Frontal cortex (tissue), 4 donors: ENCODE measurements around the gene AKAP8L. TPM values are rescaled to one million over a fixed set of nuclear protein-coding genes. Genes with fewer than 3 reads are reported as not detected.

ENCODE experiments used
- DNase-seq, 2 donors: peaks; one replicate each; pipeline ENCODE4 v3.0.0; 2012; ENCODE audit warnings: low spot score in 2 of 2
- FAIRE-seq: peaks from 2 replicates; lab custom pipeline; 2012; peaks lifted over from hg19 to GRCh38; lab: Jason Lieb, UNC
- total RNA-seq: library from RNA; depleted of rRNA; stranded (reverse); fragments of >200 nt; gene quantifications from one replicate; pipeline ENCODE4 v1.2.3, GENCODE V29; 2014
- donor health status: control.
- donor health status: control.
- donor health status: control.

AKAP8L gene
- total RNA-seq, 1 donor from 2014 or later = 65.2 TPM

DNA sequence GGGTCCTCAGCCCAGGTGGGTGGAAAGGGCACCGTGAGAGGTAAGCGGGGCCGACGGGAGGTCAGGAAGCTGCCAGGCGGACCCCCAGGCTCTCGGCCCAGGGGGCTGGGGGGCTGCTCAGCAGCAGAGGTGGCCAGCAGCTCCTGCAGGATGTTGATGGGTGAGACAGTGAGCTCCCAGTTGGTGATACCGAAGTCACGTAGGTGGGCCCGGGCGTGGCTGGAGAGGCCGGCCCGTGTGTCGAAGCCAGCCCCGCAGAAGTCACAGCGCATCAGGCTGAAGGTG lies 18.0 kb upstream of the AKAP8L start:
- no peak for DNase-seq
- no peak for FAIRE-seq

DNA sequence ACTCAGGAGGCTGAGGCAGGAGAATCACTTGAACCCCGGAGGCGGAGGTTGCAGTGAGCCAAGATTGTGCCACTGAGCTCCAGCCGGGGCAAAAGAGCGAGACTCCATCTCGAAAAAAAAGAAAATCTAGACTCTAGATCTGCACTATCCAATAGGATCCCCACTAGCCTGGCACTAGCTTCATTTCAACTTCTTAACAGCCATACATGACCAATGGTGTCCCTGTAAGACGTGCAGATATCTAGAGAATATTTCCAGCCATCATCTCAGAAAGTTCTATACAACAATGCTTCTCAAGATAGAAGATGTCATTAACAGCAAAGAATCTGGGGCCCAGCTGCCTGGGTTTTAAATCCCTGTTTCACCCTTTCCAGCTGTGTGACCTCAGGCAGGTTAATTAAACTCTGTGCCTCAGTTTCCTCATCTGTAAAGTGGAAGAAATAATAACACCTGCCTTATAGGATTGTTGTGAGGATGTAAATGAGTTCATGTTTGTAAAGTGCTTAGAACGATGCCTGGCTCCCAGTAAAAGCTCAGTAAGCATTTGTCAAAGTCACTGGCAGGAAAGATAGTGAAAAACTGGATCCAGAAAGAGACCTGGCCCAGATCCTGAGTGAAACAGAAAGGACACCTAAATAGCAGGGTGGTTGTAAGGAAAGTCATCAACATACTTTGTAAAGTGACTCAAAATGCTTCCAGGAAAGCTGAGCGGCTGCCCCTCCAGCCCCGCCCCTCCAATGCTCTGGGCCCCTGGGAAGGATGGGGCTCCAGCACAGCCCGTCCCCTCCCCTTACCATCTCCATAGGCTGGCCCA lies 17.4 kb upstream of the AKAP8L start:
- FAIRE-seq (no peak), DNase-seq (no peak)

DNA sequence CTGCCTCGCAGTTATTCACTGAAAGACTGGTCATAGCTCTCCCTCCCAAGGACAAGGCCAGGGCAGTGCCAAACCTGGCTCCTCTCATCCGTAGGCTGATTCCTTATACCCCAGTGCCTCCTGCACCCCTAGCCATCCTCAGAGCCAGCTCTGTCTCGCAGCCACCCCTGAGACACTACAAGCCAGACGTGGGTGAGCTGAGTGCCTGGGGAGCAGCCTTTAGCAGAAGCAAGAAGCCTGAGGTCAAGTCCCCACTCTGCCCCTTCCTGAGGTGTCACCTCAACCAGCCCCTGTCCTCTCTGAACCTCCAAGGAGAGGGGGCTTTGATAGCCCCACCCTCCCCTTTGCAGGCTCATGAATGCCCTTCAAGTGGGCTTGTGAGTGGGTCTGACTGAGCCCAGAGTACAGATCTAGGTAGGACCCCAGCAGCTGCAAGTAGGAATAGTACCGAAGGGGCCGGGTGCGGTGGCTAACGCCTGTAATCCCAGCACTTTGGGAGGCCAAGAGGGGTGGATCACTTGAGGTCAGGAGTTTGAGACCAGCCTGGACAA lies 14.8 kb upstream of the AKAP8L start:
- DNase-seq (no peak), FAIRE-seq (no peak)

DNA sequence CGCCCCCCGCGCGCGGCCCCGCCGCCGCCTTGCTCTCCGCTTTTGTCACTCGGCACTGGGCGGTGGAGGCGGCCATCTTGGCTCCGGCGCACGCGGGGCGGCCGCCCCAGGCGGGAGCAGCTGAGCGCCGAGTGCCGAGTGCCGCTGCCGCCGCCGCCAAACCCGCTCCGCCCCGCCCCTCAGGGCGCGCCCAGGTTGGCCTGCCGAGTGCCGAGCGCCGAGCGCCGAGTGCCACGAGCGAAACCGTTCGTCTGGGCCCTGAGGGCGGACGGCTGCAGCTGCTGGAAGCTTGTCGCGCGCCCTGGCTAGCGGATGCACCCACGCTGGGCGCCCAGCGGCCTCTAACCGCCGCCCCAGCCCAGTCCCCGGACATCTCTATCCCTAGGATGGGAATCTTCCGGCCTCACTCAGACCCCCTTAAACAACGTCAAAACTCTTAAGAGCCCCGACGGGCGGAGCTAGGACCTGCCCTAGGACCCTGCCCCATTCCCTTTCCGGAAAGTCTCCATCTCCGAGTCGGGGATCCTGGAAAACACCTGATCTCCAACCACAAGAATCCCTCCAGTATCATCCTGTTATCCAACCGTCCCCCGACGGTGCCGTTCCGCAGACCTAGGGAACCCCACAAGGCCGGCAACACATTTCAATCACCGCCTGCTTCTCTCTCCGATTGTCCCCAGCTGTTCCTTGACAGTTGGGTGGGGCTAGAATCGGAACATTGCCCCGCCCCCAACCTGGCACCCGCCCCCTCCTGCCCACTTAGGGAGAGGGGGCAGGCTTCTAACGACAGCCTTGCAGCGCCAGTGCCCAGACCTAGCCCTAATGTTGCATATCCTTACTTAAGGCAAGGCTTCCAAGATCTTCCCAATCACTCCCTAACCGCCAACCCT lies 14.1 kb upstream of the AKAP8L start:
- no peak for FAIRE-seq
- peak; percentile 100 for DNase-seq

DNA sequence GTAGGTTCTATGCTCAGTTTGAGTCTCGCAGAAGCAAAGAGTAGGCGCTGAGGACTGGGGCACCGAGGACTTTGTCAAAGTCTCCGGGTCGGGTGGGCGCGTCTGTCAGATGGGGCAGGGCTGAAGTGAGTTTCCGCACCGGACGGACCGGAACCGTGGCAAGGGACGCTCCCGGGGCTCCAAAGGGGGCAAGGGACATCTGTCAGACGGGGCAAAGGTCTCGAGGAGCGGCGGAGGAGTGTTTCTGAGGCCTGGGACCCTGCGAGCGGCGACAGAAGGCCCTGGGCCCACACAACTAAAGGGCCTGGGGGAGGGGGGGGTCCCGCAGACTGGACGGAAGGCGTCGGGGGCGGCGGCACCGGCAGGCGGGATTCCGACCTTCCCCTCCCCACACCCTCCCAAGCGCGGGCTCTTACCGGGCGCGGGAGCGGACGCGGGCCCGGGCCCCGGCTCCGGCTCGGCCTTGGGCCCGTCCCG lies 13.3 kb upstream of the AKAP8L start:
- FAIRE-seq = no peak
- no peak for DNase-seq

DNA sequence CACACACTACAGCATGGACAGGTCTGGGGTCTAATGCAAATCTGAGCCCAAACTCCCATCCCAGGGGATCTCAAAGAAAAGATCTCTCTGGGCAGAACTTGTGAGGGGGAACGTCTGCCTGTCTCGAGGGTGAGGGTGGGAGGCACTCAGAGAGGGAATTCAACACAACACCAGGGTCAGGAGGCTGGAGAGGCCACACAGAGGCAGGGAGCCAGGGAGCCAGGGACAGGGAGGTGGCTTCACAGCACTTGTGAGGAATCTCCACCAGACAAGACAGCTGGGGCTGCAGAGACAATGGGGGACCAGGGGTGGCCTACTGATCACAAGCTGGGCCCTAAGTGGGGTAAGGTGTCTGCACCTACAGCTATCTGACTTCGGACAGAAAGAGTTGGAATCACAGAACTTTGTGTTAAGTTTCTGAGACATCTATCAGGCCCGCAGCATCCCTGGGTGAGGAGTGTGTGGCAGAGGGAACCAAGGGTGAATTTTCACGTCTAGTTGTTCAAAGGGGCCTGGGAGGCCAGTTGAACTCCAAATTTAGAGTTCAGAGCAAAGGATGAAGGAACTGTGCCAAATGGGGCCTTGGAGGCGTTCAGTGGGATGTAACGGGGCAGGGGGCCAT lies 12.7 kb upstream of the AKAP8L start:
- FAIRE-seq = no peak
- DNase-seq = no peak

DNA sequence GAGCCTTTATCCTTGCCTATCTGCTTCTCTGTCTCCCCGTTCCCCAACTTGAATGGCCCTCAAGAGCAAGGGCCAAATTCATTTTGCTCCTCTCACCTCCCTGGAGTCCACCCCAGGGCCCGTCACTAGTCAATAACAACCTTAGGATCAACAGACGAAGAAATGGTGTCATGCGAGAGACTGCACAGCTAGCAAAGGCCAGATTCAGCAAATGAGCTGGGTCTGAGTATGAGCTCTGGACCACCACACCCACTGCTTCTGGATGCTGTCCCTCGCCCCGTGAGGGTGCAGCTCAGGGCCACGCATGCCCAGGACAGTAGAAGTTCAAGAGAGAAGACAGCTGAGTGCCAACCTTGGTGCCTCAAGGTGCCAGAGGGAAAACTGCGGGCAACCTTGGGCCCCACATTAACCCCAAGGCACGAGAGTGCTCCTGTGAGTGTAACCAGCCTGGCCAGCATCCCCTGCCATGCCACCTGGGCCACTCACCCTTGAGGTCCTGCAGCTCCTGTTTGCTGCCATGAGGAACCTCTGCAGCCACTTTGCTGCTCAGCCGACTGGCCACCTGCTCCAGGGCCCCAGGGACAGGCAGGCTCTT lies 11.8 kb upstream of the AKAP8L start:
- FAIRE-seq (no peak), DNase-seq (no peak)

DNA sequence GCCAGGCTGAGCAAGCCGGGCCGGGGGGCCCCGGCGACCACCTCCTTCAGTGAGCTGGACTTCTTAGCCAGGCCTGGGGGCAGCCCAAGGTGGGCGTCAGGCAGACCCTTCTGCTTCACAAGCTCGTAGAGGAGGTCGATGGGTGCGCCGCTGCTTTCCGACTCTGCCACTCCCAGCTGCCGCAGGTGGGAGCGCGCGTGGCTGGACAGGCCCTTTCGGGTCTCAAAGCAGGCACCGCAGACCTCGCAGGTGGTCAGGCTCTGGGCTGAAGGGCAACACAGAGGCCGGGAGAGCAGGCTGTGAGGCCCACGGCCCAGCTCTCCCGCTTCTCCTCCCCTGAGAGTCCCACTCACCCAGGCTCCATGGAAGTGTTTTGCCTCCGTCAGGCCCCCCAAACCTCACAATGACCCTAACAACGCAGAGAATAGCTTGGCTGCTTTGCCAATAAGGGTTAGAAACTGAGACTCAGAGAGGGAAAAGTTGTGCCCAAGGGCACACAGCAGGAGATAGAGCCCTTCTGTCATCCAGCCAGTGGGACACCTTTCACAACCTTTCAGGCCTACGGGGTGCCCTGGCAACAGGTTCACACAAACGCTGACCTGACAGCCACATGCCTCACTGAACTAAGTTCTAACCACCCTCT lies 11.2 kb upstream of the AKAP8L start:
- FAIRE-seq (no peak), DNase-seq (no peak)

DNA sequence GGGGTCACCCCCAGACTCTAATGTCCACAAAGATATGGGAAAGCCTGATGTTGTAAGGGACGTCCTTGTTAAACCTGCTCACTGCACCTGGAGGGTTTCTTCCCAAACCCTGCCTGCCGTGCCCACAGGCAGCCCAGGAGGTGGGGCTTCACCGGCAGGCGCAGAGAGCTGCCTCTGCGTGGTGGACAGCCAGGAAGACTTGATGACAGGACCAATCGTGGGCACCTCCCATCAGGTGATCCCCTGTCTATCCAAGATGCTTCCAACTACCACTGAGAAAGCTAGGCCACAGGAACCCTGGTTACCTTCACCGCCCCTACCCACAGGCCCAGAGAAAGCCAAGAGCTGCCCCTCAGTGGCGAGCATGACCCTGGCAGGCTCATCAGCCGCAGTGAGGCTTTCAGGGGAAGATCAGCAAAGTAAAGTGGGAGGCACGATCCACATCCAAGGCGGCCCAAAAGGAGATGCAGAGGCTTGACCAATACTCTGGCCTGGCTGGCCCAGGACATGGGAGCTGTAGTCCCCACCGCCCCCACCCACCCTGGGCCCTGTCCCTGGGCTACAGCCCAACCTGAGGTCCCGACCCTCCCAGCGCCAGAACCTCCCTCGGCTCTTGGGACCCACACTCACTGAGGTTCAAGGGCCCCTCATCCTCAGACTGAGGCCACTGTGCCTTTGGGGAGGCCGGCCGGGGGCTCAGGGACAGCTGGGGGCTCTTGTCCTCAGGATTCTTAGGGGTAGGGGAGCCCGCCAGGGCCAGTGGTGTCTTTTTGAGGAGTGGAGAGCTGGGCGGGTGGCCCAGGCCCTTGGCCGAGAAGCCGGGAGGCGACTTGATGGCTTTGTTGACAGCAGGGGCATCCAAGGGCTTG lies 10.4 kb upstream of the AKAP8L start:
- DNase-seq = no peak
- no peak for FAIRE-seq

DNA sequence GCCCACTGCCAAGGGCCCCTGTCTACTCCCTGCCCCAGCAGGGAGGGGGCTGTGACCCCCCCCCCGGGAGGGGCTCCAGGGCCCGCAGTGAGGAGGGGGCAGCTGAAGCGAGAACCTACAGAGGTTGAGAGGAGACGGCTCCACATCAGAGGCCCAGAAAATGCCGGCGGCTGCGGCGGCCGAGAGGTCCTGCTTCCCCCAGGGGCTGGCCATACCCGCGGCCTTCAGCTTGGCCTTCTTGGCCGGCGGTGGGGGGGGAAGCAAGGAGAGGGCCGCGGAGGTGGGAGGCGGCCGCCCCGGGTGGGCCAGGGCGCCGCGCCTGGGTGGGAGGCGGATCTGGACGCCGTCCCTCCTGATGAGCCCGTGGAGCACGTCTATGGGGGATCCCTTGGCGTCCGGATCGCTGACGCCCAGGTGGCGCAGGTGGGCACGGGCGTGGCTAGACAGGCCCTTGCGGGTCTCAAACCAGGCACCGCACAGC lies 9.2 kb upstream of the AKAP8L start:
- FAIRE-seq (no peak), DNase-seq (no peak)

DNA sequence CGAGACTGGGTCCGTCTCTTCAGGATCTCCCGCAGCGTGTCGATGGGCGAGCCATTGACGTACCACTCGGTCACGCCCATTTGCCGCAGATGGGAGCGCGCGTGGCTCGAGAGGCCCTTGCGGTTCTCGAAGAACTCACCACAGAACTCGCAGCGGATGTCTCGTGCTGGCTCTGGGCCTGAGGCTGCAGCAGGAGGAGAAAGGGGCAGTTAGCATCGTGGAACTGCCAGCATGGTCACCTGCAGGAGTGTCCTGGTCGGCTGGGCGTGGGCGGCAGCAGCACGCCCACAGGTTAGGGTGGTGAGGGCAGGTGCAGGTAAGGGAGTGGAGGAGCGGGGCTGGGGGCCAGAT lies 8.5 kb upstream of the AKAP8L start:
- DNase-seq (no peak), FAIRE-seq (no peak)

DNA sequence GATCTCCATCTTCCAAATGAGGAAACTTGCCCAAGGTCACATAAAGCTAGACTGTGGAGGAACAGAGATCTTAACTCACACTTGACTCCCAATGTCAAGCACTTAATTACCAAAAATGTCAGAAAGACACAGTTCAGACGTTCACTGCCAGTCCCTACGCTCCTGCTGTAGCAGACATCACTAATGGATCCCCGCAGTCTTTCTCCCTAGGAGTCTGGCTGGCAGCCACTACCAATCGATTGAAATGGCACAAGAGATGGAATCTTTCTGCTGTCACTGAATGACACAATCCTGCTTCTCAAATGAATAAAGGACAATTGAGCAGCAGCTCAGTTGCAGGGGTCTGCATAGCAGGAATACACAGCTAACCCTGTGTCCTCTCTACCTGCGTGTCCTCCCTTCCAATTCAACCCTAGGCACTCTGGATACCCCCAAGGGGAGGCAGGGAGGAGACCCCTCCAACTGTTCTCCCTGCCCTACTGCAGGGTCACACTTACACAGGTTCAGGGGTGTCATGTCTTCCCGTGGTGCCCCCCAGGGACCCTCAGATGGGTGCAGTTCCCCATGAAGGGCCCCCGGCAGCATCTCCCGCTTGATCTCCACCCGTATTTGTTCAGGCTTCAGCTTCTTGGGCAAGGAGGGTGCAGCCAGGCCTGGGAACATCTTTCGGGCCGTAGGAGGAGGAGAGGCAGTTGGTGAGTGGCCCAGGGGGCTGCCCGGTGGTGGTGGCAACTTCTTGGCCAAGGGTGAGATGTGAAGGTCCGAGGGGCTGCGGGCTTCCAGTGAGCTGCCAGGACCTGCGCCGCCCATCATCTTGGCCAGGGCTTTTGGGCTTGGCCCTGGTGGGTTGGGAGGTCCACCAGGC lies 7.9 kb upstream of the AKAP8L start:
- FAIRE-seq (no peak), DNase-seq (no peak)

DNA sequence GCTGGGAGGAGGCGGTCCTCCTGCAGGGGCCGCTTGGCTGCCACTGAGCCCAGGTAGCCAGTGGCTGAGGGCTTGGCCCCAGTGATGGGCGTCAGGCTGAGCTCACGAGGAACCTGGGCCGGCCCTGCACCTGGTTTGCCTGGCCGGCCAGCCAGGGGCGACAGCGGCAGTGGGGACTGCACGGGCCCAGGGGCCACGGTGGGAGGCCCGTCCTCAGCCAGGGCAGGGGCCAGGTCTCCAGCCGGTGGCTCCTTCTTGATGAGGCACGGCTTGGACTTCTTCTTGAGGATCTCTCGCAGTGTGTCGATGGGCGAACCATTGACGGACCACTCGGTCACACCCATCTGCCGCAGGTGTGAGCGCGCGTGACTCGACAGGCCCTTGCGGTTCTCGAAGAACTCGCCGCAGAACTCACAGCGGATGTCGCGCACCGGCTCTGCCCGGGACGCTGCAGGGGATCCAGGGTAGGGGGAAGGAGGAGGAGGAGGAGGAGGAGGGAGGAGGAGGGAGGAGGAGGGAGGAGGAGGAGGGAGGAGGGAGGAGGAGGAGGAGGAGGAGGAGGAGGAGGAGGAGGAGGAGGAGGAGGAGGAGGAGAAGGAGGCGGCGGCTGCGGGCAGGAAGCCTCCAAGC lies 6.6 kb upstream of the AKAP8L start:
- DNase-seq (no peak), FAIRE-seq (no peak)

DNA sequence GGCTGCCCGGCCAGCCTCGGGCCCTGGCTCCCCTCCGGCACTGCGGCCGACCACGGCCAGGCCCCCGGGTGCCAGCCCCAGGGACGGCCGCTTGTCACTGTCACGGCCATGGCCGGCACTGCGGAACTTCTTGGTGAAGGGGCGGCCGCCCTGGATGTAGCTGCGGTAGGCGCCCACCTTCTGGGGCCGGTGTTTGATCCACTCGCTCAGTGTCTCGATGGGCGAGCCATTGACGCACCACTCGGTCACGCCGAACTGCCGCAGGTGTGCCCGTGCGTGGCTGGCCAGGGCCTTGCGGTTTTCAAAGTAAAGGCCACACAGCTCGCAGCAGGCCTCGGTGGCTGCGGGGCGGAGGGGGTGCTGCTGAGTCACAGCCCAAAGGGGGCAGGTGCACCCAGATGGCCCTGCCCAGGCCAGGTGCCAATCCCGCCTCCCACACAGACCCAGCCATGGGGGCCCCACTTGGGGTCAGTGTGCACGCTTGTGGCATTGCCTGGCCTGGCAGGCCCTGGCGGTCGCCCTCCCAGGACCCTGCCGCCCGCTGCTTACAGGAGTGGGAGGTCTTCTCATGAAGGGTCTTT lies 6.0 kb upstream of the AKAP8L start:
- FAIRE-seq (no peak), DNase-seq (no peak)

DNA sequence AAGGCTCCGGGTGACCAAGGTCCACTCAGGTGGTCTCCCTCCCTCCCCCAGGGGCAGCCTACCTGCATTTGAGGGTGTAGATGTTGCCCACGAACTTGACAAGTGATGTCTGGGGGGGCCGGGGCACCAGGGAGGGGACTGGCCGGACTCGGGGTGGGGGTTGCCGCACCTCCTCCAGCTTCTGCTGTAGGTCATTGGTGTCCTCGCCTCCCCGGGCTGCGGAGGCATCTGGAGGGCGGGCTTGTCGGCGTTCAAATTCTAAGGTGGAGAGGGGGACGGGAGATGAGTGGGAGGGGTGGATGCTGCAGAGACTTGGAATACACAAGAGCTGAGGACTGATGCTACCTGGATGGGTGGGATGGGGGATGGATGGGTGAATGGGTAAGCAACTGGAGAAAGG lies 5.3 kb upstream of the AKAP8L start:
- DNase-seq = no peak
- no peak for FAIRE-seq

DNA sequence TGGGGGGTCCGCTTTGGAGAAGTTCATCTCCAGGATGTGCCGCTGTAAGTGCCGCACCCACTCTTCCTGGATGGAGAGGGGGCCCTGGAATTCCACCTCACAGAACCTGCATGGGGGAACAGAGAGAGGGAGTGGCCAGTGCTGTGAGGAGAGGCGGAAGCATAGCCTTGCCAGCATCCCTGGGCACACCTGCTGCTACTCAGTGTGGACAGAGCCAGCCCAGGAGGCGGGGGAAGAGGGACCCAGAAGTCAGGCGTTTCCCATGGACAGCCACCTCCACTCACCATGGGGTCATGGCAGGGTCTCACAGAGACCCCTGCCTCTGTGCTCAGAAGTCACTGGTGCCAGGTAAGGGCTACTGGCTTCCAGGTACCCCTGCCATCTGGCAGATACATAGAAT lies 4.3 kb upstream of the AKAP8L start:
- DNase-seq (no peak), FAIRE-seq (no peak)
